ENCODE results near the gene SLC6A8.

DNA sequence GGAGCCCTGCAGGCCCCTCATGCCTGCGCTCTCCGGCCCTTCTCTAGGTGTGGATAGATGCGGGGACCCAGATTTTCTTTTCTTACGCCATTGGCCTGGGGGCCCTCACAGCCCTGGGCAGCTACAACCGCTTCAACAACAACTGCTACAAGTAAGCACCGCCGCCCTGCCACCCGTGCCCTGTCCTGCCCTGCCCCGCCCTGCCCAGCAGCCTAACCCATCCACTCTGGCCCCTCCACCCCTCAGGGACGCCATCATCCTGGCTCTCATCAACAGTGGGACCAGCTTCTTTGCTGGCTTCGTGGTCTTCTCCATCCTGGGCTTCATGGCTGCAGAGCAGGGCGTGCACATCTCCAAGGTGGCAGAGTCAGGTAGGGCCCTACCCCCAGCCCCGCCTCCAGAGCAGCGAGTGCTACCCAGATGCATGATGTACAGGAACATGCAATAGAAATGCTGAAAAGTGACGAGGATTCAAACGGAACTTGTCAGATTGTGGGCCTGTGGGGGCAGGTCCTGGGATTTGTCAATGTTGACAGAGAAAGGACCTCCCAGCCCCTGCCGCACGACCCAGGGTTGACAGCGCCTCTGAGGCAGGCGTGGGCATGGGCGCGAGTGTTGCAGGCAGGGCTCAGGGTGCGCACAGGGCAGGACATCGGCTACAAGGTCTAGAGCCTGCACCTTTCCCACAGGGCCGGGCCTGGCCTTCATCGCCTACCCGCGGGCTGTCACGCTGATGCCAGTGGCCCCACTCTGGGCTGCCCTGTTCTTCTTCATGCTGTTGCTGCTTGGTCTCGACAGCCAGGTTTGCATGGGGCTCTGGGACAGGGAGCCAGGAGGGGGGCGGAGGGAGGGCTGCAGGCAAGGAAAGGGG lies 5.7 kb downstream of the SLC6A8 start:
- TF ChIP-seq CTCF (conservative IDR thresholded peaks at IDR 0.05; ENCODE audit: low read depth, low read length) = no peak
- TF ChIP-seq SMC3 (IDR thresholded peaks at IDR 0.05; ENCODE audit: low read depth, low read length) = no peak
- TF ChIP-seq MXI1 (IDR thresholded peaks at IDR 0.05; ENCODE audit: borderline replicate concordance, low read depth, low read length) = no peak
- TF ChIP-seq MAZ (IDR thresholded peaks at IDR 0.05; ENCODE audit: borderline replicate concordance, low read depth, low read length) = no peak
- TF ChIP-seq POLR2A (IDR thresholded peaks at IDR 0.05; ENCODE audit: low read depth, low read length) = no peak
- TF ChIP-seq RAD21 (IDR thresholded peaks at IDR 0.05; ENCODE audit: low read length) = no peak
- TF ChIP-seq ELK1 (IDR thresholded peaks at IDR 0.05; ENCODE audit: borderline replicate concordance, low read depth, low read length) = no peak
- TF ChIP-seq RCOR1 (IDR thresholded peaks at IDR 0.05; ENCODE audit: insufficient replicate concordance, low read length) = no peak
- TF ChIP-seq CEBPB (IDR thresholded peaks at IDR 0.05; ENCODE audit: low read depth, low read length) = no peak
- TF ChIP-seq BHLHE40 (IDR thresholded peaks at IDR 0.05; ENCODE audit: low read depth, low read length) = no peak
- TF ChIP-seq FOS (IDR thresholded peaks at IDR 0.05; ENCODE audit: low read depth, low read length) = no peak
- TF ChIP-seq, protein P1, sequence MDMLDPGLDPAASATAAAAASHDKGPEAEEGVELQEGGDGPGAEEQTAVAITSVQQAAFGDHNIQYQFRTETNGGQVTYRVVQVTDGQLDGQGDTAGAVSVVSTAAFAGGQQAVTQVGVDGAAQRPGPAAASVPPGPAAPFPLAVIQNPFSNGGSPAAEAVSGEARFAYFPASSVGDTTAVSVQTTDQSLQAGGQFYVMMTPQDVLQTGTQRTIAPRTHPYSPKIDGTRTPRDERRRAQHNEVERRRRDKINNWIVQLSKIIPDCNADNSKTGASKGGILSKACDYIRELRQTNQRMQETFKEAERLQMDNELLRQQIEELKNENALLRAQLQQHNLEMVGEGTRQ (IDR thresholded peaks at IDR 0.05; ENCODE audit: low read depth, low read length) = no peak
- no peak for TF ChIP-seq CHD1 (IDR thresholded peaks at IDR 0.05; ENCODE audit: low read depth, low read length)
- no peak for TF ChIP-seq RFX5 (IDR thresholded peaks at IDR 0.05; ENCODE audit: low read depth, low read length)
